A673 (cell line): ENCODE data around the gene POLR1G. TPM values are rescaled to one million over a fixed set of nuclear protein-coding genes. Genes with fewer than 3 reads are reported as not detected.

Experiments used
- BruUV-seq: library from RNA; stranded (reverse); fragments of 400-500 nt; replicated peaks from 2 replicates; lab custom pipeline; 2021; lab: Mats Ljungman, UMichigan
- CTCF ChIA-PET: fragments of 300-600 bp; sonication (Branson Sonifier 250); formaldehyde crosslinking; loops from one replicate; lab custom pipeline; 2022; ENCODE audit warnings: antibody characterized with exemption; lab: Charles Lee
- POLR2A ChIA-PET: fragments of 300-600 bp; sonication (Branson Sonifier 250); formaldehyde crosslinking; loops from one replicate; lab custom pipeline; 2022; ENCODE audit warnings: antibody characterized with exemption; ENCODE audit not compliant: low non-redundant PET; lab: Charles Lee
- DNase-seq: peaks from one replicate; pipeline ENCODE4 v3.0.0-alpha.2; 2015; ENCODE audit warnings: low spot score
- H3K27ac ChIP-seq: fragments of 200-600 bp; sonication (generic); 2 replicates; pipeline ENCODE4 v1.5.1; 2016; ENCODE audit warnings: mixed run types, low read depth, mild to moderate bottlenecking, mixed read lengths, antibody characterized with exemption, low read length; ENCODE audit not compliant: poor library complexity, severe bottlenecking
- H3K27me3 ChIP-seq: fragments of 200-600 bp; sonication (generic); replicated peaks from 2 replicates; pipeline ENCODE4 v1.6.1; 2017; ENCODE audit warnings: mixed run types, low read depth, mild to moderate bottlenecking, mixed read lengths, antibody characterized with exemption, low read length; ENCODE audit not compliant: insufficient read depth, poor library complexity
- H3K36me3 ChIP-seq: fragments of 200-600 bp; sonication (generic); 2 replicates; pipeline ENCODE4 v1.6.1; 2016; ENCODE audit warnings: mixed run types, mild to moderate bottlenecking, mixed read lengths, antibody characterized with exemption, low read length; ENCODE audit not compliant: insufficient read depth, poor library complexity, severe bottlenecking
- H3K4me1 ChIP-seq: fragments of 200-600 bp; sonication (generic); 2 replicates; pipeline ENCODE4 v1.6.1; 2017; ENCODE audit warnings: mixed run types, mild to moderate bottlenecking, mixed read lengths, antibody characterized with exemption, low read length; ENCODE audit not compliant: insufficient read depth, poor library complexity, severe bottlenecking
- H3K4me3 ChIP-seq: fragments of 200-600 bp; sonication (generic); 2 replicates; pipeline ENCODE4 v1.5.1; 2016; ENCODE audit warnings: low read depth, mixed run types, mild to moderate bottlenecking, mixed read lengths, low read length; ENCODE audit not compliant: poor library complexity, severe bottlenecking
- H3K9me3 ChIP-seq: fragments of 200-600 bp; sonication (generic); 2 replicates; pipeline ENCODE4 v1.6.1; 2016; ENCODE audit warnings: mixed run types, low read depth, mild to moderate bottlenecking, mixed read lengths, antibody characterized with exemption, low read length; ENCODE audit not compliant: poor library complexity, severe bottlenecking
- EZH2 ChIP-seq: fragments of 200-600 bp; sonication (generic); IDR thresholded peaks from 2 replicates; pipeline ENCODE4 v1.6.1; 2017; ENCODE audit warnings: borderline replicate concordance, low read depth, mild to moderate bottlenecking, mixed read lengths, antibody characterized with exemption, low read length; ENCODE audit not compliant: poor library complexity, severe bottlenecking
- intact Hi-C: fragments of 100-400 bp; cut with micrococcal nuclease; formaldehyde crosslinking; loops from one replicate; pipeline ENCODE4 v1.10.0; 2022; ENCODE audit not compliant: unreplicated experiment
- total RNA-seq: library from RNA; stranded (reverse); gene quantifications from 2 replicates; pipeline ENCODE4 v1.2.3, GENCODE V29; 2021
- TF ChIP-seq, protein P1 (sequence below): fragments of 300-800, 200-600 bp; sonication (generic); conservative IDR thresholded peaks from 2 replicates; pipeline ENCODE4 v1.5.1; 2017; ENCODE audit warnings: low read depth, mild to moderate bottlenecking, antibody characterized with exemption, low read length, moderate library complexity, mixed read lengths

POLR1G gene
- total RNA-seq, 1 experiment from 2014 or later = 30.1 TPM

DNA sequence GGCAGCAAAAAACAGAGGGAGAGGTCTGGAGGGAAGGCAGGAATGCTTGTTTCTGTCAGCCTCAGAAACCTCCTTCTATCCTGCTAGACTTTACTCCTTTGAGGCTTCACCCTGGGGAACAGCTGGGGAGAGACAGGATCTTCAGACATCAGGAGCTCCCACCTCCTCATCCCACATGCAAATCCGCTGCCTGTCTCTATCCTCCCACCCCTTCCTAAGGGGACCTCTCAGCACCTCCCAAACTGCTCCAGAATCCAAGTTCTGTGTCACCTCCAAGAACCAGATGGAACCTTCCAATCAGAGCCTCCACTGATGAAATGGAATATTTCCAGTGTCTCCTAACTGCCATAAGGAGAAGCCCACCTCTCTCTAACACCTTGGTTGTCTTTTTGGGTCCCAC, 26.3 kb upstream of the POLR1G start:
- no peak overlapping the region for H3K4me3 ChIP-seq
- no peaks in the 10 kb centered on the region for H3K9me3 ChIP-seq
- H3K27ac ChIP-seq = no peak overlapping the region
- H3K27me3 ChIP-seq = peaks cover 3% of the 10 kb centered on the region
- CTCF ChIA-PET = interaction anchor here (0.7 kb wide), 1 partner anchor 349 kb away, joined by 3 read pairs; no protein-coding TSS in a partner anchor
- intact Hi-C loops = no loop called here
- no peak for DNase-seq
- POLR2A ChIA-PET = no interaction called here
- H3K4me1 ChIP-seq = peaks cover 4% of the 10 kb centered on the region
- no peak for TF ChIP-seq EZH2
- TF ChIP-seq, protein P1, sequence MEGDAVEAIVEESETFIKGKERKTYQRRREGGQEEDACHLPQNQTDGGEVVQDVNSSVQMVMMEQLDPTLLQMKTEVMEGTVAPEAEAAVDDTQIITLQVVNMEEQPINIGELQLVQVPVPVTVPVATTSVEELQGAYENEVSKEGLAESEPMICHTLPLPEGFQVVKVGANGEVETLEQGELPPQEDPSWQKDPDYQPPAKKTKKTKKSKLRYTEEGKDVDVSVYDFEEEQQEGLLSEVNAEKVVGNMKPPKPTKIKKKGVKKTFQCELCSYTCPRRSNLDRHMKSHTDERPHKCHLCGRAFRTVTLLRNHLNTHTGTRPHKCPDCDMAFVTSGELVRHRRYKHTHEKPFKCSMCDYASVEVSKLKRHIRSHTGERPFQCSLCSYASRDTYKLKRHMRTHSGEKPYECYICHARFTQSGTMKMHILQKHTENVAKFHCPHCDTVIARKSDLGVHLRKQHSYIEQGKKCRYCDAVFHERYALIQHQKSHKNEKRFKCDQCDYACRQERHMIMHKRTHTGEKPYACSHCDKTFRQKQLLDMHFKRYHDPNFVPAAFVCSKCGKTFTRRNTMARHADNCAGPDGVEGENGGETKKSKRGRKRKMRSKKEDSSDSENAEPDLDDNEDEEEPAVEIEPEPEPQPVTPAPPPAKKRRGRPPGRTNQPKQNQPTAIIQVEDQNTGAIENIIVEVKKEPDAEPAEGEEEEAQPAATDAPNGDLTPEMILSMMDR = no peak
- no peaks in the 10 kb centered on the region for H3K36me3 ChIP-seq
- no TSS peak for BruUV-seq

DNA sequence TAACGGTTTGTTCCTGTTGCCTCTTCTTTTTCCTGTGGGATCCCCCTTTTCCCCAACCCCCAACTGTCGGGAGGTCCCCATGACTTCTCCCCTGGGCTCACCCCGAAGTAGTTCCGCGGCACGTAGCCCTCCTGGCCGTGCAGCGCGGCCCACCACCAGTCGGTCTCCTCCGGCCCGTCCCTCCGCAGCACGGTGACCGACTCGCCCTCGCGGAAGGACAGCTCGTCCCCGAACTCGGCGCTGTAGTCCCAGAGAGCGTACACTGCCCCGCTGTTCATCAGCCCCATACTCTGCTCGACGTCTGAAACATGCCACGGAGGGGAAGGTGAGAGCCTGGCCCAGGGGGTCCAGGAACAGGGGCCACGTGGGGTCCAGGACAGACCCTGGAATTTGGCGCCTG, 24.0 kb upstream of the POLR1G start:
- TF ChIP-seq, protein P1 = no peak
- TF ChIP-seq EZH2 = no peak
- peaks cover 3% of the 10 kb centered on the region for H3K4me1 ChIP-seq
- no peak for DNase-seq
- H3K9me3 ChIP-seq = no peaks in the 10 kb centered on the region
- peaks cover 16% of the 10 kb centered on the region for H3K27me3 ChIP-seq
- intact Hi-C loops = no loop called here
- H3K36me3 ChIP-seq = no peaks in the 10 kb centered on the region
- ChIA-PET POLR2A (no interaction called here), CTCF (no interaction called here)
- H3K4me3 ChIP-seq = no peak overlapping the region
- BruUV-seq = no TSS peak
- no peak overlapping the region for H3K27ac ChIP-seq

DNA sequence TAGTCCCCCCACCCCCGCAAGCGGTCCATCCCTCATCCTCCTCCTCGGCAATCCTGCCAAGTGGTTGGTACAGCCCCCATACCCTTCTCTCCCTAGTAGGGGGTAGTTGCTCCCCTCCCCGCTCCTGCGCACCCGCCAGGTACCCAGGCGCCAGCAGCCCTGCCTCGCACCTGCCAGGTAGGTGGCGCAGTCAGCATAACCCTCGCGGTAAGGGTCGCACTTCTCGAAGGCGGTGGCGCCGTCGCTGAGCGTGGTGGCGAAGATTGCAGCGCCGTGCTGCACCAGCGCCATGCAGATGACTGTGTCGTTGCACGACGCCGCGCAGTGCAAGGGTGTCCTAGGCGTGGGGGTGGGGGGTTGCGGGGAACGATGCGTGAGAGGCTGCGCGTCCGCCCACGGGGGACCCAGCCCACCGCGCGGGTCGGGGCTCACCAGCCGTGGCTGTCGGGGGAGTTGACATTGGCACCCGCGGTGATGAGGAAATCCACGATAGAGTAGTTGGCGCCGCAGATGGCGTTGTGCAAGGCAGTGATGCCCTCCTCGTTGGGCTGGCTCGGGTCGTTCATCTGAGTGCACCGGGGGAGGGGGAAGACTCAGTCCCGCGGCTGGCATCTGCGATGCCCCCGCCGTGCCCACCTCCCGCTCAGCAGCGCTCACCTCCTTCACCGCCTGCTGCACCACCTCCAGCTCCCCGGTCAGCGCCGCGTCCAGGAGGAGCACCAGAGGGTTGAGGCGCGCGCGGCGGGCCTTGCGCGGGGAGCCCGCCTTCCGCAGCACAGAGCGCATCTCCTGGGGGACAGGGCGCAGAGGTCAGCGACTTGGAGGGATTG, 20.8 kb upstream of the POLR1G start:
- peaks cover 3% of the 10 kb centered on the region for H3K4me1 ChIP-seq
- DNase-seq = no peak
- no peaks in the 10 kb centered on the region for H3K36me3 ChIP-seq
- ChIA-PET CTCF (no interaction called here), POLR2A (no interaction called here)
- intact Hi-C loops = no loop called here
- peaks cover 16% of the 10 kb centered on the region for H3K27me3 ChIP-seq
- TF ChIP-seq EZH2 = no peak
- TF ChIP-seq, protein P1 = no peak
- no peak overlapping the region for H3K27ac ChIP-seq
- no TSS peak for BruUV-seq
- no peaks in the 10 kb centered on the region for H3K9me3 ChIP-seq
- peak overlapping the region; percentile 25 for H3K4me3 ChIP-seq
